NB4 (cell line): ENCODE data around the gene NTN3.

Source experiments
- MYC ChIP-seq: IDR thresholded peaks from 2 replicates; pipeline ENCODE4 v1.6.1; 2011; ENCODE audit warnings: low read depth, low read length
- POLR2A ChIP-seq: IDR thresholded peaks from 2 replicates; pipeline ENCODE4 v1.6.1; 2011; ENCODE audit warnings: mild to moderate bottlenecking; ENCODE audit not compliant: insufficient read length; ENCODE audit errors: extremely low read depth
- TF ChIP-seq, protein P1 (sequence below): IDR thresholded peaks from one replicate; pipeline ENCODE4 v1.5.1; 2012; ENCODE audit warnings: low read depth, low read length

DNA sequence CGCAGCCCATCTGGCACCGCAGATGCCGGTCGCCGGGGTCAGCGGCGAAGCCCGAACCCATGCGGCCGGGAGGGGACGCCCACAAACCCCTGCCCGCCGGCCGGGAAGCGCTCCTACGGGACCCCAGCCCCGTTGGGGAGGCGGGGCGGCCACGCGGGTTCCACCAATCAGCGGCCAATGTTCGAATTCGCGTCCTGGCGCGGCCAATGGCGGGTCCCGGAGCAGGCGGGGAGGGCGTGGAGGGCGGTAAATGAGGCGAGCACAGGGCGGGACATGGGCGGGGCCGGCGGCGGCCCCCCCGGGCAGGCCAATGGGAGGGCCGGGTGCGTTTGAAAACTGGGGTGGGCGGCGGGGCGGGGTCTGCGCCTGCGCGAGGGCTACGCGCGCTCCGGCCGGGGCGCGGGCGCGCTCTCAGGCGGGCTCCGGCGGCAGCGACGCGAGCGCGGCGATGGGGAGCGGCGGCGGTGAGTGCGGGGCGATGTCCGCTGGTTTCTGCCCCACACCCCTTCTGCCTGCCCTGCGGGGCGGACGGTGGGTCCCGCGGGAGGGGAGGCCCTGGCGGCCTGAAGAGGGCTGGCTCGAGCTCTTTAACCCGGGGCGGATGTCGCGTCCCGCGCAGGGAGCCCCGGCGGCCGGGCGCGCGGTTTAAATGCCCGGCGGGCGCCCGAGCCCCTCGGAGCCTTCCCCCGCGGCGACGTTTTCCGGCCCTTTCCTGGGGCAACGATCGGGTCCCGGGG is 41.9 kb upstream of the NTN3 start, which contains the start of gene CCNF:
- TF ChIP-seq, protein P1, sequence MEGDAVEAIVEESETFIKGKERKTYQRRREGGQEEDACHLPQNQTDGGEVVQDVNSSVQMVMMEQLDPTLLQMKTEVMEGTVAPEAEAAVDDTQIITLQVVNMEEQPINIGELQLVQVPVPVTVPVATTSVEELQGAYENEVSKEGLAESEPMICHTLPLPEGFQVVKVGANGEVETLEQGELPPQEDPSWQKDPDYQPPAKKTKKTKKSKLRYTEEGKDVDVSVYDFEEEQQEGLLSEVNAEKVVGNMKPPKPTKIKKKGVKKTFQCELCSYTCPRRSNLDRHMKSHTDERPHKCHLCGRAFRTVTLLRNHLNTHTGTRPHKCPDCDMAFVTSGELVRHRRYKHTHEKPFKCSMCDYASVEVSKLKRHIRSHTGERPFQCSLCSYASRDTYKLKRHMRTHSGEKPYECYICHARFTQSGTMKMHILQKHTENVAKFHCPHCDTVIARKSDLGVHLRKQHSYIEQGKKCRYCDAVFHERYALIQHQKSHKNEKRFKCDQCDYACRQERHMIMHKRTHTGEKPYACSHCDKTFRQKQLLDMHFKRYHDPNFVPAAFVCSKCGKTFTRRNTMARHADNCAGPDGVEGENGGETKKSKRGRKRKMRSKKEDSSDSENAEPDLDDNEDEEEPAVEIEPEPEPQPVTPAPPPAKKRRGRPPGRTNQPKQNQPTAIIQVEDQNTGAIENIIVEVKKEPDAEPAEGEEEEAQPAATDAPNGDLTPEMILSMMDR: no peak
- TF ChIP-seq POLR2A: peak; percentile 73
- peak; percentile 48 for TF ChIP-seq MYC
